IPS DF 6.9 (cell line): ENCODE data around the gene ENG.

ENCODE experiments used
- DNase-seq: peaks from one replicate; pipeline ENCODE4 v3.0.0-alpha.2; 2013; ENCODE audit warnings: low read depth, low spot score
- H3K27ac ChIP-seq: one replicate; pipeline ENCODE4 v1.5.1; 2013; ENCODE audit warnings: low read length, control low read depth
- H3K27me3 ChIP-seq: 2 replicates; pipeline ENCODE4 v1.6.1; 2013; ENCODE audit warnings: mild to moderate bottlenecking, low read length; ENCODE audit not compliant: control insufficient read depth, insufficient read depth
- H3K36me3 ChIP-seq: 2 replicates; pipeline ENCODE4 v1.6.1; 2013; ENCODE audit warnings: low read length; ENCODE audit not compliant: control insufficient read depth, insufficient read depth
- H3K4me1 ChIP-seq: 2 replicates; pipeline ENCODE4 v1.6.1; 2013; ENCODE audit warnings: low read length; ENCODE audit not compliant: control insufficient read depth, insufficient read depth
- H3K4me3 ChIP-seq: 2 replicates; pipeline ENCODE4 v1.5.1; 2013; ENCODE audit warnings: mild to moderate bottlenecking, low read length
- H3K9me3 ChIP-seq: 2 replicates; pipeline ENCODE4 v1.6.1; 2013; ENCODE audit warnings: low read length, inconsistent platforms; ENCODE audit not compliant: control insufficient read depth, insufficient read depth
- WGBS: extraction: QIAGEN DNeasy Blood & Tissue Kit; methylation state at CpG from one replicate; pipeline ENCODE4 v1.1.7; 2013; ENCODE audit warnings: mixed read lengths, missing lambda C conversion rate; ENCODE audit not compliant: insufficient read length, insufficient coverage; 5-methylcytosine and 5-hydroxymethylcytosine counted together

The ENG gene

GRCh38 chr9:127813686-127814226, 40.7 kb downstream of the ENG start:
- H3K9me3 ChIP-seq, result no peaks in the 10 kb centered on the region
- peaks cover 2% of the 10 kb centered on the region; the same call in 1 of the 2 replicates for H3K4me1 ChIP-seq
- H3K27me3 ChIP-seq, result no peaks in the 10 kb centered on the region
- no peak overlapping the region for H3K4me3 ChIP-seq
- WGBS, result no CpG with 5 or more reads among the region's 9 CpGs
- DNase-seq, result no peak
- H3K36me3 ChIP-seq, result peaks cover 25% of the 10 kb centered on the region
- no peak overlapping the region for H3K27ac ChIP-seq

GRCh38 chr9:127812936-127813675, 41.4 kb downstream of the ENG start:
- no peak for DNase-seq
- no CpG with 5 or more reads among the region's 19 CpGs for WGBS
- Histone ChIP-seq H3K4me1 (peaks cover 2% of the 10 kb centered on the region; the same call in 1 of the 2 replicates), H3K4me3 (no peak overlapping the region), H3K9me3 (no peaks in the 10 kb centered on the region), H3K36me3 (peaks cover 30% of the 10 kb centered on the region), H3K27me3 (no peaks in the 10 kb centered on the region), H3K27ac (no peak overlapping the region)

- peaks cover 38% of the 10 kb centered on the region for H3K36me3 ChIP-seq
- no peak for DNase-seq
These were observed 42.4 kb downstream of the ENG start for GRCh38 chr9:127812011-127812410.

GRCh38 chr9:127810378-127811187, 43.9 kb downstream of the ENG start:
- H3K9me3 ChIP-seq, result no peaks in the 10 kb centered on the region
- no CpG with 5 or more reads among the region's 10 CpGs for WGBS
- H3K27me3 ChIP-seq, result no peaks in the 10 kb centered on the region
- H3K36me3 ChIP-seq, result peaks cover 37% of the 10 kb centered on the region
- H3K27ac ChIP-seq, result no peak overlapping the region
- H3K4me3 ChIP-seq, result no peak overlapping the region
- DNase-seq, result no peak
- H3K4me1 ChIP-seq, result peaks cover 2% of the 10 kb centered on the region; the same call in 1 of the 2 replicates

More at GRCh38 chr9:127812011-127812410, 42.4 kb downstream of the ENG start:
- Histone ChIP-seq H3K4me1 (peaks cover 2% of the 10 kb centered on the region; the same call in 1 of the 2 replicates), H3K27ac (no peak overlapping the region), H3K4me3 (no peak overlapping the region), H3K27me3 (no peaks in the 10 kb centered on the region), H3K9me3 (no peaks in the 10 kb centered on the region)
- no CpG with 5 or more reads among the region's 6 CpGs for WGBS

- no CpG with 5 or more reads among the region's 57 CpGs for WGBS
- Histone ChIP-seq H3K4me3 (no peak overlapping the region), H3K27ac (no peak overlapping the region), H3K36me3 (peaks cover 33% of the 10 kb centered on the region), H3K27me3 (no peaks in the 10 kb centered on the region), H3K4me1 (peaks cover 2% of the 10 kb centered on the region; the same call in 1 of the 2 replicates), H3K9me3 (no peaks in the 10 kb centered on the region)
- DNase-seq, result no peak
These were observed 44.7 kb downstream of the ENG start for GRCh38 chr9:127809540-127810377.

- no CpG with 5 or more reads among the region's 9 CpGs for WGBS
- peaks cover 31% of the 10 kb centered on the region for H3K36me3 ChIP-seq
- H3K9me3 ChIP-seq, result no peaks in the 10 kb centered on the region
- no peak overlapping the region for H3K4me3 ChIP-seq
- DNase-seq, result no peak
- H3K4me1 ChIP-seq, result peaks cover 2% of the 10 kb centered on the region; the same call in 1 of the 2 replicates
- H3K27me3 ChIP-seq, result no peaks in the 10 kb centered on the region
- H3K27ac ChIP-seq, result no peak overlapping the region
These were observed 45.4 kb downstream of the ENG start for GRCh38 chr9:127809002-127809539.

GRCh38 chr9:127808347-127809001, 46.0 kb downstream of the ENG start:
- Histone ChIP-seq H3K27me3 (no peaks in the 10 kb centered on the region), H3K4me3 (no peak overlapping the region), H3K4me1 (peaks cover 3% of the 10 kb centered on the region; the same call in 1 of the 2 replicates), H3K36me3 (peaks cover 25% of the 10 kb centered on the region), H3K27ac (no peak overlapping the region), H3K9me3 (no peaks in the 10 kb centered on the region)
- whole genome bisulfite sequencing, result no CpG with 5 or more reads among the region's 17 CpGs
- DNase-seq, result no peak

- peaks cover 3% of the 10 kb centered on the region; the same call in 1 of the 2 replicates for H3K4me1 ChIP-seq
- no peak overlapping the region for H3K27ac ChIP-seq
- no peaks in the 10 kb centered on the region for H3K9me3 ChIP-seq
- DNase-seq, result no peak
- no peak overlapping the region for H3K4me3 ChIP-seq
- no CpG with 5 or more reads among the region's 14 CpGs for WGBS
- H3K27me3 ChIP-seq, result no peaks in the 10 kb centered on the region
- peaks cover 18% of the 10 kb centered on the region for H3K36me3 ChIP-seq
These were observed 47.6 kb downstream of the ENG start for GRCh38 chr9:127806871-127807270.

- peaks cover 3% of the 10 kb centered on the region; the same call in 1 of the 2 replicates for H3K4me1 ChIP-seq
- H3K4me3 ChIP-seq, result no peak overlapping the region
- H3K27ac ChIP-seq, result no peak overlapping the region
- no peaks in the 10 kb centered on the region for H3K9me3 ChIP-seq
- DNase-seq, result no peak
- no CpG with 5 or more reads among the region's 8 CpGs for WGBS
- peaks cover 17% of the 10 kb centered on the region for H3K36me3 ChIP-seq
- H3K27me3 ChIP-seq, result no peaks in the 10 kb centered on the region
These were observed 48.8 kb downstream of the ENG start for GRCh38 chr9:127805620-127806019.
